ENCODE measurements around the gene MYO18B. TPM values are rescaled to one million over a fixed set of nuclear protein-coding genes. Genes with fewer than 3 reads are reported as not detected.
A peak's percentile ranks its signal among the peaks of the same experiment; 100 is the strongest.

MYO18B gene
- total RNA-seq, 1 donor from 2014 or later = 144 TPM

GRCh38 chr22:25747245-25747944, 5.4 kb downstream of the MYO18B start:
- peak overlapping the region; percentile 35 to 64 (median 39) for H3K4me3 ChIP-seq (ENCODE audit: low read length in 3 of 3)
- H3K27ac ChIP-seq (ENCODE audit: low read depth, low read length) = peak overlapping the region; percentile 76
- H3K36me3 ChIP-seq (ENCODE audit: control insufficient read depth in 3 of 3, insufficient read depth in 3 of 3, low read length in 3 of 3) = peaks cover 0 to 6% (median 0%) of the 10 kb centered on the region in 3 donors
- H3K4me1 ChIP-seq (ENCODE audit: control insufficient read depth in 3 of 3, insufficient read depth in 3 of 3, low read length in 3 of 3) = peaks cover 68 to 79% (median 74%) of the 10 kb centered on the region in 3 donors
- no peaks in the 10 kb centered on the region for H3K27me3 ChIP-seq (ENCODE audit: control insufficient read depth in 3 of 3, insufficient read depth in 3 of 3, low read length in 3 of 3)
- peak overlapping the region; percentile 52 to 74 (median 54) for H3K9ac ChIP-seq (ENCODE audit: low read depth in 1 of 3, low read length in 3 of 3)
- H3K9me3 ChIP-seq (ENCODE audit: control insufficient read depth in 3 of 3, low read length in 3 of 3) = no peaks in the 10 kb centered on the region

DNA sequence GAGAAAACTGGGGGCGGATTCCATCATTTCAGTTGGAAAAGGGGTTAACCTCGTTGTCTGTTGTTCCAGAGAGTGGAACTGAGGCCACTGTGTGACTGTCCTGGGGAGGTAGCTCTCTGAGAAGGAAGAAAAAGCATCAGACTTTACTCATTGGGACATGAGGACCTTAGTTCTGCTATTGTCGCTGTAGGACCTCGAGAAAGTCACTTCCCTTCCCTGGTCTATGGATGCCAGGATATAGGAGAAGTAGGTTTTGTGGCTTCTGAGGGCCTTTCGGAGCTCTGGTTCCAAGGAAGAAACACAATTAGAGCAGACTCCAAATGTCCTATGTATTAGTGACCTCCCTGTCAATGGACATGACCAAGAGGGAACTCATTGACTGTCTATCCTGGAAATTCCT, 6.2 kb downstream of the MYO18B start:
- H3K36me3 ChIP-seq (ENCODE audit: control insufficient read depth in 3 of 3, insufficient read depth in 3 of 3, low read length in 3 of 3) = peaks cover 0 to 4% (median 0%) of the 10 kb centered on the region in 3 donors
- peak overlapping the region; percentile 76 for H3K27ac ChIP-seq (ENCODE audit: low read depth, low read length)
- peak overlapping the region; percentile 26 to 74 (median 52) for H3K9ac ChIP-seq (ENCODE audit: low read depth in 1 of 3, low read length in 3 of 3)
- H3K27me3 ChIP-seq (ENCODE audit: control insufficient read depth in 3 of 3, insufficient read depth in 3 of 3, low read length in 3 of 3) = no peaks in the 10 kb centered on the region
- H3K9me3 ChIP-seq (ENCODE audit: control insufficient read depth in 3 of 3, low read length in 3 of 3) = no peaks in the 10 kb centered on the region
- H3K4me3 ChIP-seq (ENCODE audit: low read length in 3 of 3) = peak overlapping the region in 2 of 3 donors; percentile 39 to 64
- peaks cover 68 to 85% (median 77%) of the 10 kb centered on the region in 3 donors for H3K4me1 ChIP-seq (ENCODE audit: control insufficient read depth in 3 of 3, insufficient read depth in 3 of 3, low read length in 3 of 3)

DNA sequence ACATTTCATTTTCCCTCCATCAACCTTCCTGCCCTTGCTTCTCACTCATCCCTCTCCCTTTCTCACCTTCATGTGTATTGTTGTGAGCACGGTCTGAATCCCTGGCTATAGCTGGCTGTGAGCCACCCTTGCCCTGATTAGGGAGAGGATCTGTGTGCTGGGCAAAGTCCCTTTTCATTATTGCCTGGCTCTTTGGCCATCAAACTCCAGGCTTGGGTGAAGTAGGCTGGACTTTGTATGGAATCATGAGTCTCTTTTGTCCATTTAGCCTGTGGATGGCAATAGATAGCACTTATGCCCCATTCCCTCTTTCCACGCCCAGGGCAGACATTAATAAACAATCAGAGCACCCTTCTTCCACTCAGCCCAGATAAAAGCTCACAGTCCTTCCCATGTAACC, 6.7 kb downstream of the MYO18B start:
- H3K36me3 ChIP-seq (ENCODE audit: control insufficient read depth in 3 of 3, insufficient read depth in 3 of 3, low read length in 3 of 3) = peaks cover 0 to 8% (median 0%) of the 10 kb centered on the region in 3 donors
- H3K9ac ChIP-seq (ENCODE audit: low read depth in 1 of 3, low read length in 3 of 3) = peak overlapping the region; percentile 53 to 74 (median 64)
- H3K9me3 ChIP-seq (ENCODE audit: control insufficient read depth in 3 of 3, low read length in 3 of 3) = no peaks in the 10 kb centered on the region
- H3K27me3 ChIP-seq (ENCODE audit: control insufficient read depth in 3 of 3, insufficient read depth in 3 of 3, low read length in 3 of 3) = no peaks in the 10 kb centered on the region
- H3K27ac ChIP-seq (ENCODE audit: low read depth, low read length) = peak overlapping the region; percentile 76
- peaks cover 69 to 89% (median 81%) of the 10 kb centered on the region in 3 donors for H3K4me1 ChIP-seq (ENCODE audit: control insufficient read depth in 3 of 3, insufficient read depth in 3 of 3, low read length in 3 of 3)
- peak overlapping the region; percentile 10 to 46 (median 23) for H3K4me3 ChIP-seq (ENCODE audit: low read length in 3 of 3)

DNA sequence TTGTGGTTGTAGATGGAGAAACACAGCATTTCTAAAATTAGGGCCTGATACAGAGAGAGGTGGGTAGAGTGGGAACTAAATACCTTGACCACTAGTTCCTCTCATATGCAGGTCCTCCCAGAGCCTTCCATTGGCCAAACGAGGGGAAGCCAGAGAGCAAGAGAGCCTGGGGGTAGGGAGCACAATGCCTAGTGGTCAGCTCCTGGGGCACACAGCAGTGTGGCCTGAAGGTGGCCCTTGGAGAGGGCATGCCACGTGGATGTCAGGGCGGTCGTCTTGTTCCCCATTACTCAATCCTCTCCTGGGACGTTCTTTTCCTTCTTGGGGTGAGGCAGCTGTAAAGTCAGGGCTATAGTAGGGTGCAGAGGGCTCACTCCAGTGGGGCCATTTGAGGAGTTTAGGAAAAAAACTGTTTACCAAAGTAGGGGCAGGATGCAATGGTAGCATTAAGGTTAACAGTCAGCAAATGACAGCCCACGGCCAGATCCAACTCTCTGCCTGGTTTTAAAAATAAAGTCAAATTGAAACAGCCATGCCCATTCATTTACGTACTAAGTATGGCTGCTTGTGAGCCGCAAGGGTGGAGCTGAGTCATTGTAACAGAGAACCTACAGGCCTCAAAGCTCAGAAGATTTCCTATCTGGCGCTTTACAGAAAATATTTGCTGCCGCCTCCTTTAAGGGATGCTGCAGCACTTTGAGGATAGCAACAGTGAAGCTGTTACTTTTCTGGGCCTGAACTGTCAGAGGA, 7.6 kb downstream of the MYO18B start:
- Histone ChIP-seq H3K27ac (ENCODE audit: low read depth, low read length) (peak overlapping the region; percentile 76), H3K9me3 (ENCODE audit: control insufficient read depth in 3 of 3, low read length in 3 of 3) (no peaks in the 10 kb centered on the region), H3K36me3 (ENCODE audit: control insufficient read depth in 3 of 3, insufficient read depth in 3 of 3, low read length in 3 of 3) (peaks cover 0 to 11% (median 0%) of the 10 kb centered on the region in 3 donors), H3K27me3 (ENCODE audit: control insufficient read depth in 3 of 3, insufficient read depth in 3 of 3, low read length in 3 of 3) (no peaks in the 10 kb centered on the region), H3K4me1 (ENCODE audit: control insufficient read depth in 3 of 3, insufficient read depth in 3 of 3, low read length in 3 of 3) (peaks cover 72 to 93% (median 86%) of the 10 kb centered on the region in 3 donors), H3K9ac (ENCODE audit: low read depth in 1 of 3, low read length in 3 of 3) (peak overlapping the region; percentile 62 to 74 (median 64)), H3K4me3 (ENCODE audit: low read length in 3 of 3) (peak overlapping the region; percentile 26 to 58 (median 32))

DNA sequence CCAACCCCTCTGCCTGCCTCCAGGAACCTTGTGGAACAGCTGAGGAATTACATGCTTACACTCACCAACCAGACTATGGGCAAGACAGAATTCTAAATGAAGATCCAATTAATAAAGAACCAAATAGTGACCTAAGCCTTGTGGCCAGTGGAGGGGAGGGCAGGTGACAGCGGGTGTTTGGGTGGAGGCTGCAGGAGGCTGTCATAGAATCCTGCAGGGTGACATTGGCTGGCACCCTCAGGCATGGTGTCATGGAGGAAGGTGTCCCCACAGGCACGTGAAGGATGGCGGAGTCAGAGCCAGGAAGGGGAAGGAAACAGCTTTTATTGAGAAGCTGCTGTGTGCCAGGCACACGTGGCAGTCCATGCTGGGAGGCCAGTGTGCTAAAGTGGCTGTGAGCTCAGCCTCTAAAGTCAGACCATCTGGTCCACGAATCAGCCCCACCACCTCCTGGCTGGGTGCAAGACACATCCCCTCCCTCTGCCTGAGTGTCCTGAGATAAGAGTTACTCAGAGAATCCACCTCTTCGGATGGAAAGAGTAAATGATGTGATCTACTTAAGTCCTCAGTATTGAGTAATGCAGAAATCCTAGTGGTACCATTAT, 8.7 kb downstream of the MYO18B start:
- Histone ChIP-seq H3K27me3 (ENCODE audit: control insufficient read depth in 3 of 3, insufficient read depth in 3 of 3, low read length in 3 of 3) (no peaks in the 10 kb centered on the region), H3K4me3 (ENCODE audit: low read length in 3 of 3) (peak overlapping the region in 1 of 3 donors; percentile 56), H3K27ac (ENCODE audit: low read depth, low read length) (peak overlapping the region; percentile 76), H3K9ac (ENCODE audit: low read depth in 1 of 3, low read length in 3 of 3) (peak overlapping the region; percentile 44 to 74 (median 64)), H3K36me3 (ENCODE audit: control insufficient read depth in 3 of 3, insufficient read depth in 3 of 3, low read length in 3 of 3) (peaks cover 0 to 11% (median 0%) of the 10 kb centered on the region in 3 donors), H3K9me3 (ENCODE audit: control insufficient read depth in 3 of 3, low read length in 3 of 3) (no peaks in the 10 kb centered on the region), H3K4me1 (ENCODE audit: control insufficient read depth in 3 of 3, insufficient read depth in 3 of 3, low read length in 3 of 3) (peaks cover 75 to 90% (median 81%) of the 10 kb centered on the region in 3 donors)

- H3K4me1 ChIP-seq (ENCODE audit: control insufficient read depth in 3 of 3, insufficient read depth in 3 of 3, low read length in 3 of 3) = peaks cover 71 to 87% (median 78%) of the 10 kb centered on the region in 3 donors
- H3K36me3 ChIP-seq (ENCODE audit: control insufficient read depth in 3 of 3, insufficient read depth in 3 of 3, low read length in 3 of 3) = peaks cover 0 to 11% (median 0%) of the 10 kb centered on the region in 3 donors
- peak overlapping the region; percentile 76 for H3K27ac ChIP-seq (ENCODE audit: low read depth, low read length)
- peak overlapping the region in 2 of 3 donors; percentile 1 to 45 for H3K4me3 ChIP-seq (ENCODE audit: low read length in 3 of 3)
- no peaks in the 10 kb centered on the region for H3K9me3 ChIP-seq (ENCODE audit: control insufficient read depth in 3 of 3, low read length in 3 of 3)
- no peaks in the 10 kb centered on the region for H3K27me3 ChIP-seq (ENCODE audit: control insufficient read depth in 3 of 3, insufficient read depth in 3 of 3, low read length in 3 of 3)
- peak overlapping the region; percentile 28 to 74 (median 64) for H3K9ac ChIP-seq (ENCODE audit: low read depth in 1 of 3, low read length in 3 of 3)
Observed at GRCh38 chr22:25751174-25751581, 9.2 kb downstream of the MYO18B start.

GRCh38 chr22:25752615-25753214, 10.7 kb downstream of the MYO18B start:
- no peaks in the 10 kb centered on the region for H3K9me3 ChIP-seq (ENCODE audit: control insufficient read depth in 3 of 3, low read length in 3 of 3)
- H3K36me3 ChIP-seq (ENCODE audit: control insufficient read depth in 3 of 3, insufficient read depth in 3 of 3, low read length in 3 of 3) = peaks cover 0 to 11% (median 0%) of the 10 kb centered on the region in 3 donors
- H3K27me3 ChIP-seq (ENCODE audit: control insufficient read depth in 3 of 3, insufficient read depth in 3 of 3, low read length in 3 of 3) = no peaks in the 10 kb centered on the region
- H3K27ac ChIP-seq (ENCODE audit: low read depth, low read length) = peak overlapping the region; percentile 95
- peaks cover 58 to 84% (median 74%) of the 10 kb centered on the region in 3 donors for H3K4me1 ChIP-seq (ENCODE audit: control insufficient read depth in 3 of 3, insufficient read depth in 3 of 3, low read length in 3 of 3)
- no peak overlapping the region for H3K4me3 ChIP-seq (ENCODE audit: low read length in 3 of 3)
- H3K9ac ChIP-seq (ENCODE audit: low read depth in 1 of 3, low read length in 3 of 3) = no peak overlapping the region

DNA sequence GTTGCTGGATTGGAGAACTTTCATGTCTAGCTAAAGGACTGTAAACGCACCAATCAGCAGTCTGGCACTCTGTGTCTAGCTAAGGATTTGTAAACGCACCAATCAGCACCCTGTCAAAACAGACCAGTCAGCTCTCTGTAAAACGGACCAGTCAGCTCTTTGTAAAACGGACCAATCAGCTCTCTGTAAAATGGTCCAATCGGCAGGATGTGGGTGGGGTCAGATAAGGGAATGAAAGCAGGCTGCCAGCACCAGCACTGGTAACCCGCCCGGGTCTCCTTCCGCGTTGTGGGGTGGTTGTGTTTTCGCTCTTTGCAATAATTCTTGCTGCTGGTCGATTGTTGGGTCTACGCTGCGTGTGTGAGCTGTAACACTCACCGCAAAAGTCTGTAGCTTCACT, 11.3 kb downstream of the MYO18B start:
- Histone ChIP-seq H3K36me3 (ENCODE audit: control insufficient read depth in 3 of 3, insufficient read depth in 3 of 3, low read length in 3 of 3) (peaks cover 0 to 11% (median 0%) of the 10 kb centered on the region in 3 donors), H3K9me3 (ENCODE audit: control insufficient read depth in 3 of 3, low read length in 3 of 3) (no peaks in the 10 kb centered on the region), H3K4me3 (ENCODE audit: low read length in 3 of 3) (peak overlapping the region in 1 of 3 donors; percentile 70), H3K27ac (ENCODE audit: low read depth, low read length) (peak overlapping the region; percentile 95), H3K27me3 (ENCODE audit: control insufficient read depth in 3 of 3, insufficient read depth in 3 of 3, low read length in 3 of 3) (no peaks in the 10 kb centered on the region), H3K4me1 (ENCODE audit: control insufficient read depth in 3 of 3, insufficient read depth in 3 of 3, low read length in 3 of 3) (peaks cover 56 to 82% (median 71%) of the 10 kb centered on the region in 3 donors), H3K9ac (ENCODE audit: low read depth in 1 of 3, low read length in 3 of 3) (no peak overlapping the region)

GRCh38 chr22:25754527-25755202, 12.7 kb downstream of the MYO18B start:
- Histone ChIP-seq H3K36me3 (ENCODE audit: control insufficient read depth in 3 of 3, insufficient read depth in 3 of 3, low read length in 3 of 3) (peaks cover 0 to 11% (median 0%) of the 10 kb centered on the region in 3 donors), H3K27me3 (ENCODE audit: control insufficient read depth in 3 of 3, insufficient read depth in 3 of 3, low read length in 3 of 3) (no peaks in the 10 kb centered on the region), H3K9ac (ENCODE audit: low read depth in 1 of 3, low read length in 3 of 3) (peak overlapping the region; percentile 79 to 81 (median 80)), H3K9me3 (ENCODE audit: control insufficient read depth in 3 of 3, low read length in 3 of 3) (no peaks in the 10 kb centered on the region), H3K4me3 (ENCODE audit: low read length in 3 of 3) (peak overlapping the region; percentile 15 to 70 (median 26)), H3K27ac (ENCODE audit: low read depth, low read length) (peak overlapping the region; percentile 95), H3K4me1 (ENCODE audit: control insufficient read depth in 3 of 3, insufficient read depth in 3 of 3, low read length in 3 of 3) (peaks cover 42 to 73% (median 65%) of the 10 kb centered on the region in 3 donors)
